ENCODE data around the gene DGKI. TPM values are rescaled to one million over a fixed set of nuclear protein-coding genes. Genes with fewer than 3 reads are reported as not detected.

DGKI gene
- total RNA-seq, 4 donors from 2014 or later = 0.44 to 1.1 (median 1.0) TPM; not detected in 1

DNA sequence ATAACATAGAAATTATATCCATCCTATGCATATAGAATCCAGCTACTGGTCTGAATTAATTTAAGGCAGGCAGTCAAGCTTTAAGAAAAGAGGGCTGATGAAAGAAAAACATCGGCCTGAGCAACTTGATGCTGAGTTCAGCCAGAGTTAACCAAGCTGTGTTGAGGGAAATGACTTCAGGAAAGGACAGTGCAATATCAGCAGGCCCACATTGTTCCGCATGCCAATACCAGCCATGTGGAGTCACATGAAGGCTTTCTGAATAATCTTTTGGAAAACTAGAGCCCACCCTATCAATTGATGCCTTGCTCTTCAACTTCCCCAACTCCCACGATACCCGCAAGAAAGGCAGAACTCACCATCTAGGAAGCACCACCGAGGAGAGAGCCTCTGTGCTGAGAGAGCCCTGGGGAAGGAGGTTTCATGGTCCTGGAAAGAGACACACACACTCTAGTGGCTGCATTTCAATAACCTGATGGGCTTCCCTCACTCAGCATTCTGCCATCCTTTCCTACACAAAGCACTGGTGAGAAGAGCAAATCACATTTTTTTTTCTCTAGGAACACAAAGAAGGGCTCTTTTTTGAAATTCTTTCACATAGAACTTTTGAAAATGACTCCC lies 377.5 kb downstream of the DGKI start:
- intact Hi-C loops (cut with DNase I) = no loop called here
- no peak for DNase-seq
- Histone ChIP-seq H3K27me3 (no peaks in the 10 kb centered on the region), H3K27ac (no peak overlapping the region), H3K36me3 (no peaks in the 10 kb centered on the region), H3K4me1 (peaks cover 0 to 6% (median 0%) of the 10 kb centered on the region in 3 donors), H3K9me3 (no peaks in the 10 kb centered on the region), H3K4me3 (no peak overlapping the region)
- TF ChIP-seq POLR2A (IDR thresholded peaks at IDR 0.05) = no peak
- TF ChIP-seq, protein P1, sequence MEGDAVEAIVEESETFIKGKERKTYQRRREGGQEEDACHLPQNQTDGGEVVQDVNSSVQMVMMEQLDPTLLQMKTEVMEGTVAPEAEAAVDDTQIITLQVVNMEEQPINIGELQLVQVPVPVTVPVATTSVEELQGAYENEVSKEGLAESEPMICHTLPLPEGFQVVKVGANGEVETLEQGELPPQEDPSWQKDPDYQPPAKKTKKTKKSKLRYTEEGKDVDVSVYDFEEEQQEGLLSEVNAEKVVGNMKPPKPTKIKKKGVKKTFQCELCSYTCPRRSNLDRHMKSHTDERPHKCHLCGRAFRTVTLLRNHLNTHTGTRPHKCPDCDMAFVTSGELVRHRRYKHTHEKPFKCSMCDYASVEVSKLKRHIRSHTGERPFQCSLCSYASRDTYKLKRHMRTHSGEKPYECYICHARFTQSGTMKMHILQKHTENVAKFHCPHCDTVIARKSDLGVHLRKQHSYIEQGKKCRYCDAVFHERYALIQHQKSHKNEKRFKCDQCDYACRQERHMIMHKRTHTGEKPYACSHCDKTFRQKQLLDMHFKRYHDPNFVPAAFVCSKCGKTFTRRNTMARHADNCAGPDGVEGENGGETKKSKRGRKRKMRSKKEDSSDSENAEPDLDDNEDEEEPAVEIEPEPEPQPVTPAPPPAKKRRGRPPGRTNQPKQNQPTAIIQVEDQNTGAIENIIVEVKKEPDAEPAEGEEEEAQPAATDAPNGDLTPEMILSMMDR (IDR thresholded peaks at IDR 0.05) = no peak
- WGBS, 2 donors = 61 to 64% methylated on average over 5 of the region's 5 CpGs

DNA sequence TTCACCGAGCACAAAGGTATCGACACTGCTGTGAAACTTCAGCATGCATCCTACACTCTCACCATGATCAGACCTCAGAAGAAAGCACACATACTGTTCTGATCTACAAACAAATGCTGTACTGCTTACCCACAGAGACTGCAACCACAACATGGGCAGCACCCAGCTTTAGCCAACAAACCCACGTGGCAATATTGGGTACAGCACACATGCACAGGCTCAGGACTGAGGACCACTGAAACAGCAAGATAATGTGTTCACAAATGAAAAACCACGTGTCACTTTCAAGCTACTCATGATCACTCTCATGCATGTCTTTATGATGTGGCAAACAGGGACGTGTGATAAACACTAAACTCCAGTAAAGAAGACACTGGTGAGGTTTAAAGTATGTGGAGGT lies 383.9 kb downstream of the DGKI start:
- Histone ChIP-seq H3K27ac (no peak overlapping the region), H3K4me1 (peaks cover 0 to 3% (median 0%) of the 10 kb centered on the region in 3 donors), H3K27me3 (no peaks in the 10 kb centered on the region), H3K36me3 (no peaks in the 10 kb centered on the region), H3K4me3 (no peak overlapping the region), H3K9me3 (no peaks in the 10 kb centered on the region)
- intact Hi-C loops (cut with DNase I) = no loop called here
- no peak for DNase-seq
- WGBS, 2 donors = 79% methylated on average over 5 of the region's 5 CpGs
- TF ChIP-seq POLR2A (IDR thresholded peaks at IDR 0.05) = no peak
- TF ChIP-seq, protein P1 (IDR thresholded peaks at IDR 0.05) = no peak

DNA sequence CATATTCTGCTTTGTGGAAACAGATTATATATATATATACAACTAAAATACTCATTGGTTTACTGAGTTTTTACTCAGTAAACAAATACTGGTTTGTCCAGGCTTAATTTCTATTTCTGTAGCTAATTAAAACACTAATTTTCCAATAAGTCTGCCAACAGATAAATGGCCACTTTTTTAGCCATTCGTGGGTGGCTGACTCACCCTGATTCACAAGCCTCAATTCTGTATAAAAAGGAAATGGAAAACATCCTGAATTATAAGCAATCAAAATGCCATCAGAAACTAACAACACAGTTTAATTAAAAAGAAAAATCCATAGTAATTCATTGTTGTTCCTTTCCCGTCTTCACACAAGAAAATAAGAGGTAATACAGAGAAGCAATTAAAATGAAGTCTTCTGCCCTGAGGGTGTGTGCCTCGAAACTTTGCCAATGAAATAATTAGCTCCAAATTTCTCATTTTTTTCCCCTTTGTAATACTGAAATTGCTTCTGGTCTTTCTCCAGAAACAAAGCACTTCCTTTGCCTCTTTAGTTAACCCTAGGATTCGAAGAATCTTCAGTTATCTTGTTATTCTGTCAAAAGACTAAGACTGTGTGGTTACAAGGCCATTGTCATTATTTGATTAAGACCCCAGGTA lies 384.6 kb downstream of the DGKI start:
- H3K4me3 ChIP-seq = no peak overlapping the region
- no peaks in the 10 kb centered on the region for H3K36me3 ChIP-seq
- H3K27ac ChIP-seq = no peak overlapping the region
- intact Hi-C loops (cut with DNase I) = no loop called here
- H3K4me1 ChIP-seq = peaks cover 0 to 3% (median 0%) of the 10 kb centered on the region in 3 donors
- no peak for DNase-seq
- WGBS, 2 donors = 10 to 25% methylated on average over 4 of the region's 4 CpGs
- TF ChIP-seq, protein P1 (IDR thresholded peaks at IDR 0.05) = no peak
- no peak for TF ChIP-seq POLR2A (IDR thresholded peaks at IDR 0.05)
- no peaks in the 10 kb centered on the region for H3K27me3 ChIP-seq
- H3K9me3 ChIP-seq = no peaks in the 10 kb centered on the region

DNA sequence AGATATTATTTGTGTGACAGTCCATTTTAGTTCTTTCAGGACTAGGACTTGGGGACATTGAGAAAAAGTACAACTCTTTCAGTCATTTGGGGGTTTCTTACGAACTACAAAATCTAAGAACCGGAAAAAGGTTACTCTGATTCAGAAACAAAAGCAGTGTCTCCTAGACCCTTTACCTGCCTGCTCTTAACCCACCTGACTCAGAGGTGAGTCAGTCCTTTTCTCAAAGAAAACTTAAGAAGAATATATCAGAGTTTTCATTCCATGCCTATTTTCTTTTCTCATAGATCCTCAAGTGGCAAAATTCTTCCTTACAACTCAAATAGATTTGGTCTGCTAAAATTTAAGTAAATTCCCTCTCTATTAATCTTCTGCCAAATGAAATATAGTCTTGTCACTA lies 388.4 kb downstream of the DGKI start:
- H3K9me3 ChIP-seq = no peaks in the 10 kb centered on the region
- H3K4me1 ChIP-seq = peaks cover 0 to 14% (median 0%) of the 10 kb centered on the region in 3 donors
- H3K36me3 ChIP-seq = no peaks in the 10 kb centered on the region
- no peak for TF ChIP-seq POLR2A (IDR thresholded peaks at IDR 0.05)
- TF ChIP-seq, protein P1 (IDR thresholded peaks at IDR 0.05) = no peak
- H3K4me3 ChIP-seq = no peak overlapping the region
- 44 to 75% methylated on average over 2 of the region's 2 CpGs for WGBS, 2 donors
- intact Hi-C loops (cut with DNase I) = no loop called here
- DNase-seq = no peak
- no peak overlapping the region for H3K27ac ChIP-seq
- H3K27me3 ChIP-seq = no peaks in the 10 kb centered on the region

DNA sequence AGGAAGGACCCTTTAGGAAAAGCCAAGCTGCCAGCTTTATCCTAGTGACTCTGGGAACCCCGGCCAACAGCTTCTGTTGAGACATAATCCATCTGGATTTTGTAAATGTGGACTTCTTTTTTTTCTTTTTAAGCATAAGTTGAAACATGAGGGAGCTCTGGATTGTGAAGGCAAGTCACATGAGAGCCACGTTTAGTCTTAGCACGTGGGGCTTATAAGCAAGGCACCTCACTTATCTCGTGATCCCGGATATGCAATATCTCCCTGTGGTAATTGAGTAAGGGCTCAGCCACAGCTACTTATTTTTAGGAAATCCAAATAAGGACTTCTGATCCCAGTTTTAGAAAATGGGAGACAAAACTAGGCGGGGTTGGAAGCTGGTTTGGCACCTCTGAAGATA lies 392.0 kb downstream of the DGKI start:
- H3K4me1 ChIP-seq = peaks cover 0 to 12% (median 0%) of the 10 kb centered on the region in 3 donors
- no peak overlapping the region for H3K4me3 ChIP-seq
- TF ChIP-seq, protein P1 (IDR thresholded peaks at IDR 0.05) = no peak
- TF ChIP-seq POLR2A (IDR thresholded peaks at IDR 0.05) = no peak
- no peaks in the 10 kb centered on the region for H3K9me3 ChIP-seq
- no peaks in the 10 kb centered on the region for H3K27me3 ChIP-seq
- H3K27ac ChIP-seq = peak overlapping the region in 2 of 4 donors; percentile 42 to 60
- no peak for DNase-seq
- WGBS, 2 donors = 26 to 29% methylated on average over 6 of the region's 6 CpGs
- H3K36me3 ChIP-seq = no peaks in the 10 kb centered on the region
- intact Hi-C loops (cut with DNase I) = no loop called here
